HepG2 (cell line): ENCODE results near the gene FRMD8. TPM values are rescaled to one million over a fixed set of nuclear protein-coding genes. Genes with fewer than 3 reads are reported as not detected.

Experiments used
- EED ChIP-seq: sonication (generic); formaldehyde crosslinking; IDR thresholded peaks from 2 replicates; pipeline ENCODE4 v1.5.0; 2020; ENCODE audit warnings: mild to moderate bottlenecking, missing genetic modification reagents
- FOXK2 ChIP-seq: fragments of 450-650 bp; IDR thresholded peaks from 2 replicates; pipeline ENCODE4 v1.6.1; 2016
- HIC2 ChIP-seq: sonication (generic); formaldehyde crosslinking; IDR thresholded peaks from 2 replicates; pipeline ENCODE4 v1.9.0; 2022; ENCODE audit warnings: low read depth, missing genetic modification reagents
- KLF6 ChIP-seq: IDR thresholded peaks from 2 replicates; pipeline ENCODE4 v1.8.0; 2016; ENCODE audit warnings: missing biosample characterization, missing genetic modification reagents
- LCORL ChIP-seq, 2 experiments: fragments of 450-650 bp in 1 of 2; sonication (generic) in 1 of 2; formaldehyde crosslinking in 1 of 2; IDR thresholded peaks; 2 replicates each; pipeline versions ENCODE4 v1.5.0 to v1.6.1; 2017 to 2020; ENCODE audit warnings: antibody characterized with exemption in 1 of 2, missing genetic modification reagents in 1 of 2
- MBD4 ChIP-seq: IDR thresholded peaks from 2 replicates; pipeline ENCODE4 v1.6.1; 2012; ENCODE audit warnings: low read length, inconsistent platforms, borderline replicate concordance
- PAF1 ChIP-seq: IDR thresholded peaks from 2 replicates; pipeline ENCODE4 v1.6.1; 2016; ENCODE audit warnings: missing genetic modification reagents, missing compliant biosample characterization
- PHF8 ChIP-seq: sonication (generic); formaldehyde crosslinking; IDR thresholded peaks from 2 replicates; pipeline ENCODE4 v1.5.0; 2020; ENCODE audit warnings: missing genetic modification reagents
- RARG ChIP-seq: sonication (generic); formaldehyde crosslinking; IDR thresholded peaks from 2 replicates; pipeline ENCODE4 v1.4.0; 2020; ENCODE audit warnings: low read depth, mild to moderate bottlenecking, missing genetic modification reagents
- RBFOX2 ChIP-seq: fragments of 200-400 bp; formaldehyde crosslinking; IDR thresholded peaks from 2 replicates; pipeline ENCODE4 v1.6.1; 2017; ENCODE audit warnings: low read depth, mild to moderate bottlenecking, low read length
- SMAD3 ChIP-seq: sonication (generic); formaldehyde crosslinking; IDR thresholded peaks from 2 replicates; pipeline ENCODE4 v1.4.0; 2020; ENCODE audit warnings: missing genetic modification reagents
- SMARCC2 ChIP-seq: fragments of 450-650 bp; IDR thresholded peaks from 2 replicates; pipeline ENCODE4 v1.6.1; 2017; ENCODE audit warnings: antibody characterized with exemption, mild to moderate bottlenecking
- ZBTB38 ChIP-seq: sonication (generic); formaldehyde crosslinking; IDR thresholded peaks from 2 replicates; pipeline ENCODE4 v1.5.1; 2020; ENCODE audit warnings: mild to moderate bottlenecking, missing genetic modification reagents
- ZFP41 ChIP-seq: sonication (generic); formaldehyde crosslinking; IDR thresholded peaks from 2 replicates; pipeline ENCODE4 v1.4.0; 2020; ENCODE audit warnings: mild to moderate bottlenecking, missing genetic modification reagents, borderline replicate concordance
- ZMYM3 ChIP-seq: sonication (generic); formaldehyde crosslinking; IDR thresholded peaks from 2 replicates; pipeline ENCODE4 v1.5.1; 2020; ENCODE audit warnings: mild to moderate bottlenecking, missing genetic modification reagents
- ZNF260 ChIP-seq: sonication (generic); formaldehyde crosslinking; IDR thresholded peaks from 2 replicates; pipeline ENCODE4 v1.4.0; 2020; ENCODE audit warnings: missing genetic modification reagents, low read depth, mild to moderate bottlenecking, borderline replicate concordance
- ZNF317 ChIP-seq: sonication (generic); formaldehyde crosslinking; IDR thresholded peaks from 2 replicates; pipeline ENCODE4 v1.5.0; 2020; ENCODE audit warnings: mild to moderate bottlenecking, missing genetic modification reagents
- ZNF607 ChIP-seq: sonication (generic); formaldehyde crosslinking; IDR thresholded peaks from 2 replicates; pipeline ENCODE4 v1.5.1; 2020; ENCODE audit warnings: missing genetic modification reagents, mild to moderate bottlenecking, borderline replicate concordance
- ZNF615 ChIP-seq: sonication (generic); formaldehyde crosslinking; IDR thresholded peaks from 2 replicates; pipeline ENCODE4 v1.5.0; 2020; ENCODE audit warnings: mild to moderate bottlenecking, missing genetic modification reagents, borderline replicate concordance
- ZNF703 ChIP-seq: sonication (generic); formaldehyde crosslinking; IDR thresholded peaks from 2 replicates; pipeline ENCODE4 v1.5.1; 2020; ENCODE audit warnings: missing genetic modification reagents, mild to moderate bottlenecking, moderate library complexity, borderline replicate concordance
- ZSCAN22 ChIP-seq: sonication (generic); formaldehyde crosslinking; IDR thresholded peaks from 2 replicates; pipeline ENCODE4 v1.4.0; 2020; ENCODE audit warnings: mild to moderate bottlenecking, missing genetic modification reagents
- ZSCAN25 ChIP-seq: sonication (generic); formaldehyde crosslinking; IDR thresholded peaks from 2 replicates; pipeline ENCODE4 v1.8.0; 2022; ENCODE audit warnings: mild to moderate bottlenecking, missing genetic modification reagents
- polyA plus RNA-seq, 8 experiments: library from polyadenylated mRNA; depleted of rRNA in 3 of 8; stranded (reverse) in 7 of 8; unstranded in 1 of 8; fragments of >200 nt; fragmentation: Illumina TruSeq in 4 of 8; extraction: Trizol in 4 of 8; gene quantifications; 2 replicates each; pipeline versions ENCODE4 v1.2.1 to v1.2.3, GENCODE V29; 2011 to 2016; ENCODE audit warnings: low read depth in 4 of 8, missing spikeins in 1 of 8, mixed read lengths in 1 of 8; ENCODE audit not compliant: insufficient read depth in 1 of 8
- total RNA-seq, 5 experiments: library from RNA; depleted of rRNA; stranded (reverse); fragments of >200 nt; fragmentation: Illumina TruSeq; extraction: Trizol; gene quantifications; 2 replicates each; pipeline ENCODE4 v1.2.3, GENCODE V29; 2016; ENCODE audit warnings: low read depth in 1 of 5
- TF ChIP-seq, protein P1 (sequence below): sonication (generic); formaldehyde crosslinking; IDR thresholded peaks from 2 replicates; pipeline ENCODE4 v1.4.0; 2020; ENCODE audit warnings: missing genetic modification reagents, borderline replicate concordance
- TF ChIP-seq, protein P2 (sequence below), 2 experiments: sonication (generic) in 1 of 2; formaldehyde crosslinking in 1 of 2; IDR thresholded peaks; 2 replicates each; pipeline versions ENCODE4 v1.4.0 to v1.6.1; 2018 to 2020; ENCODE audit warnings: missing genetic modification reagents in 2 of 2, borderline replicate concordance in 1 of 2, low read depth in 1 of 2, mild to moderate bottlenecking in 1 of 2, missing biosample characterization in 1 of 2

Gene FRMD8
- total and polyA plus RNA-seq, 2 of the 13 experiments (the other 11 are each of a cell fraction or from before 2014, with no cell fraction given): 5.8 to 20.6 TPM

DNA sequence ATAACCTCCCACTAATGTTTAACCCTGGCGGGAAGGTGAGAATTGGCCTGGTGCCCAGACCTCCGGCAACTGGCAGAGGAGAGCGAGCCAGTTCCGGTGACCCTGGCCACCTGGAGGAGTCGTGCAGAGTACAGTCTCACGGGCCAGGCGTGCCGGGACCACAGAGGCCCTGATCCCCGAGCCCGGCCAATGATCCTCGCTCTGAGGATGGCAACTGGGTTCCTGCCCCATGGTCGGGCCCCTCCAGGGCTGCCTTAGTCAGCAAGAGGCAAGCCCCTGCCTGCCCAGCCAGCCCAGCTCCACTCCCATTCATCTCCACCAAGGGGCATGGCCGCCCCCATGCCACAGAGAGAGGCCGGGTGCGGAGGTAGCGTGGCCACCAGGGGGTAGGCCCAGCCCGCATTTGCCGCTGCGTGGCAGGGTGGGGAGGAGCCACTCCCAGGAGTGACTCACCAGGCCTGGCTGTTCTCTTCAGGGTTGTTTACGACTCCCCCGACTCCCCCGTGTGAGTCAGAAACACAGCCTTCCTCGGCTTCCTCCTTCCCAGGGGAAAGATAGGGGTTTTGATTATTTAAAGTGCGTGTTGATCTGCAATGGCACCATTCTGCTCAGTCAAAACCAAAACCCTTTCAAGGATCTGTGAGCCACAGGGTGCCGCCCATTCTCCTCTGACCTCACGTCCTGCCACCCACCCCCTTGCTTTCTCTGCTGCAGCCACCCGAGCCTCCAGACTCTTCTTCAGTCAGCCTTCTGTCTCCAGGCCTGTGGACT is 4.2 kb upstream of the FRMD8 start, which contains the start of gene SLC25A45 (continued):
- TF ChIP-seq SMAD3 (CRISPR knock-in tag) (no peak; the same call in 1 of the 2 replicates), SMARCC2 (no peak), LCORL (IDR thresholded peaks at IDR 0.05) (no peak), LCORL (CRISPR knock-in tag; IDR thresholded peaks at IDR 0.05) (peak; percentile 83; the same call in 1 of the 2 replicates), ZSCAN25 (CRISPR knock-in tag) (peak; percentile 42), ZSCAN22 (CRISPR knock-in tag) (no peak), ZNF703 (peak; percentile 39; the same call in 1 of the 2 replicates), MBD4 (no peak), KLF6 (CRISPR knock-in tag) (peak; percentile 86), EED (CRISPR knock-in tag) (no peak), PHF8 (CRISPR knock-in tag) (peak; percentile 86), HIC2 (CRISPR knock-in tag) (peak; percentile 98), PAF1 (CRISPR knock-in tag) (no peak), ZNF317 (CRISPR knock-in tag) (peak; percentile 60; the same call in 1 of the 2 replicates), RBFOX2 (peak; percentile 92), ZNF607 (peak; percentile 48; the same call in 1 of the 2 replicates), ZFP41 (CRISPR knock-in tag) (peak; percentile 69; the same call in 1 of the 2 replicates), FOXK2 (peak; percentile 75), RARG (CRISPR knock-in tag) (no peak), ZNF615 (CRISPR knock-in tag) (peak; percentile 97), ZBTB38 (CRISPR knock-in tag) (peak; percentile 65; the same call in 1 of the 2 replicates), ZNF260 (no peak), ZMYM3 (CRISPR knock-in tag) (peak; percentile 32)
- TF ChIP-seq, protein P1, sequence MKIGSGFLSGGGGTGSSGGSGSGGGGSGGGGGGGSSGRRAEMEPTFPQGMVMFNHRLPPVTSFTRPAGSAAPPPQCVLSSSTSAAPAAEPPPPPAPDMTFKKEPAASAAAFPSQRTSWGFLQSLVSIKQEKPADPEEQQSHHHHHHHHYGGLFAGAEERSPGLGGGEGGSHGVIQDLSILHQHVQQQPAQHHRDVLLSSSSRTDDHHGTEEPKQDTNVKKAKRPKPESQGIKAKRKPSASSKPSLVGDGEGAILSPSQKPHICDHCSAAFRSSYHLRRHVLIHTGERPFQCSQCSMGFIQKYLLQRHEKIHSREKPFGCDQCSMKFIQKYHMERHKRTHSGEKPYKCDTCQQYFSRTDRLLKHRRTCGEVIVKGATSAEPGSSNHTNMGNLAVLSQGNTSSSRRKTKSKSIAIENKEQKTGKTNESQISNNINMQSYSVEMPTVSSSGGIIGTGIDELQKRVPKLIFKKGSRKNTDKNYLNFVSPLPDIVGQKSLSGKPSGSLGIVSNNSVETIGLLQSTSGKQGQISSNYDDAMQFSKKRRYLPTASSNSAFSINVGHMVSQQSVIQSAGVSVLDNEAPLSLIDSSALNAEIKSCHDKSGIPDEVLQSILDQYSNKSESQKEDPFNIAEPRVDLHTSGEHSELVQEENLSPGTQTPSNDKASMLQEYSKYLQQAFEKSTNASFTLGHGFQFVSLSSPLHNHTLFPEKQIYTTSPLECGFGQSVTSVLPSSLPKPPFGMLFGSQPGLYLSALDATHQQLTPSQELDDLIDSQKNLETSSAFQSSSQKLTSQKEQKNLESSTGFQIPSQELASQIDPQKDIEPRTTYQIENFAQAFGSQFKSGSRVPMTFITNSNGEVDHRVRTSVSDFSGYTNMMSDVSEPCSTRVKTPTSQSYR: no peak
- TF ChIP-seq, protein P2, sequence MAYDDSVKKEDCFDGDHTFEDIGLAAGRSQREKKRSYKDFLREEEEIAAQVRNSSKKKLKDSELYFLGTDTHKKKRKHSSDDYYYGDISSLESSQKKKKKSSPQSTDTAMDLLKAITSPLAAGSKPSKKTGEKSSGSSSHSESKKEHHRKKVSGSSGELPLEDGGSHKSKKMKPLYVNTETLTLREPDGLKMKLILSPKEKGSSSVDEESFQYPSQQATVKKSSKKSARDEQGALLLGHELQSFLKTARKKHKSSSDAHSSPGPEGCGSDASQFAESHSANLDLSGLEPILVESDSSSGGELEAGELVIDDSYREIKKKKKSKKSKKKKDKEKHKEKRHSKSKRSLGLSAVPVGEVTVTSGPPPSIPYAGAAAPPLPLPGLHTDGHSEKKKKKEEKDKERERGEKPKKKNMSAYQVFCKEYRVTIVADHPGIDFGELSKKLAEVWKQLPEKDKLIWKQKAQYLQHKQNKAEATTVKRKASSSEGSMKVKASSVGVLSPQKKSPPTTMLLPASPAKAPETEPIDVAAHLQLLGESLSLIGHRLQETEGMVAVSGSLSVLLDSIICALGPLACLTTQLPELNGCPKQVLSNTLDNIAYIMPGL (CRISPR knock-in tag; IDR thresholded peaks at IDR 0.05; ENCODE audit: borderline replicate concordance in 1 of 2, low read depth in 1 of 2): peak; percentile 87 to 89
